GM19463 (cell line): ENCODE data around the gene CDK18.

Experiments used
- ATAC-seq: cut with Tn5 transposase; IDR thresholded peaks from one replicate; pipeline ENCODE4 v1.9.1; 2021; ENCODE audit warnings: mild to moderate bottlenecking, moderate library complexity; ENCODE audit not compliant: unreplicated experiment

CDK18 gene

DNA sequence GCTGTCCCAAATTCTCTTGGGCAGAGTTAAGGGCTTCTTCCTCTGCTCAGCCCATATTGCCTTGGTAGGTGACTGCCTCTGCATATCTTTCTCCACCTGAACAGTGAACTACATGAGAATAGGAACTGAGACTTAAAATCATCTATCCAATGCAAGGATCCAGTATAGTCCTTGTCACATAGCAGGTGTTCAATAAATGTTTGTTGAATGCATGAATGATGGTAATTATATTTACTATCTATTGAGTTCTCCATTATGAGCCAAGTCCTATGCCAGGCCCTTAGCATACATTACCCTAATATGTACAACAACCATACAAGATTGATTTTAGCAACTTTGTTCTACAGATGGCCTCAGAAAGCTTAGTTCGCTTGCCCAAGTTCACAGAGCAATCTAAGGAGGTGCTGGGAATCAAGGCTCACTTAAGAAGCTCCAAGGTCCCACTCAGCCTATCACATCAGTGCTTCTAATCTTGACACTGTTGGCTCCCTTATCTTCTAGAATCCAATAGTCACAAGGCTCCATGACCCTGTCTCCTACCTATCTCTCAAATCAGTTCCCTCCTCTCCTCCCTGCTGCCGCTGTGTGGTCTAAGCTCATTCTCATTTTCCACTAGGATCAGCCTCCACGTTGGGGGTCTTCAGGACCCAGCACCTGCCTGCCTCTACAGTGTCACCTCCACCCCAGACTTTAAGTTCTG is 2.2 kb upstream of the CDK18 start:
- ATAC-seq, result no peak

DNA sequence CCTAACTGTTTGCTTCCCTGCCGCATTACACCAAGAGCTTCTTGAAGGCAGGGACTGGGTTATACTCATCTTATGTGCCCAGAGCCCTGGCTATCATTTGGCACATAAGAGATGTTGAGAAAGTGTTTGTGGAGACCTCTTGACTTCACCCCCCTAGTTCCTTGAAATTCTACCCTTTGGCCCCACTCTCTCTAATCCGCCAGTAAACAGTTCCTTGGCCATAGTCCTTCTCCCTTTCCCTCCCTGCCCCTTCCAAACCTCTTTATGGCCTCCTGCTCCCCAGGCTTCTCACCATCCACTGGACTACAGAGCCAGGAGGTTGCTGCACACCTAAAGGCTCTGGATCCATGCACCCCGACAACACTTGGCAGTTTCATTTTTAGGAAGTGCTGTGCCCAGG is 1.5 kb upstream of the CDK18 start:
- ATAC-seq, result no peak

DNA sequence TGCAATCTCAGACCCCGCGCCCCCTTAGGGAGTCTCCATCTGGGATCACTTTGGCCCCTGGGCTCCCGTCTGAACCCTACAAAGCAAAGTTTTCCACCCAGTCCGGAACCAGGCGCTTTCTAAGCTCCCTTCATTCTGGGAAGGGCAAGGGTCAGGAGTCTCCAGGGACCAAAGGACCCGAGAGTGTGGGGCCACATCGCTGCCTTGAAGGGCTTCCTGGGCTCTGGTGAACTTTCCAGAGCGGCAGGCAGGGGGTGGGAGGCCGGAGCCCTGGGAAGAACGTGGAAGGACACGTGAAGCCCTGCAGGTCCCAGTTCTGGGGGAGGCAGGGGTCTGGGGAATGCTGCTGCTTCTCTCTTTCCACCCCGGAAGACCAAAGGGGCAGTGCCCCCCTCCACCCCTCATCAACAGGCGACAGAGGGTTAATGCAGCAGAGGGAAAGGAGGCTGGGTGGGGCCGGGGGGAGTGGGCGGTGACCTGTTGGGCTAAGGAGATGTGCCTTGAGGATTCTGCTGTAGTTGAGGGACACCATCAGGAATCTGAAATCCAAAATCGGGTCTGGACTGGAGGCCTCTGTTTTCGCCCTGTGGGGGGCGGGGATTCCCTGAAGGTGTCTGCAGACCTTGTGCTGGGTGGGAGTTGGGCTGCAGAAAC is 734 bp downstream of the CDK18 start:
- no peak for ATAC-seq

DNA sequence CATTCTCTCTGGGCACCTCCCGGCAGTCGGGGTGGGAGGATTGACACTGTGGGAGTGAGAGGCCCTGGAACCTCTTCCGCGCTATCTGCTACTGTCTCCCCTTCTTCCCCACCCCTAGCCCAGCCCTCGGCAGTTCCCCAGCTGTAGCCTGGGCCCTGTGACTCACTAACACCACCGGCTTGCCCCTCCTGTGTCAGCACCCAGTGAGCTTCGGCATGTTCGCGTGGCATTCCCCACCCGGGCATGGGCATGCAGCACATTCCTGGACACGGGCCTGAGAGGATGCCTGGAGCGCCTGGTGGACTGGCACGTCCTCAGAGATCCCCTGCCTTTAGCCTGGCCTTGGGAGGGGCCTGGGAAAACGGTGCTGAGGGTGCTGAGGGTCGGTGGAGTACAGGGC is 1.3 kb downstream of the CDK18 start:
- ATAC-seq, result no peak

DNA sequence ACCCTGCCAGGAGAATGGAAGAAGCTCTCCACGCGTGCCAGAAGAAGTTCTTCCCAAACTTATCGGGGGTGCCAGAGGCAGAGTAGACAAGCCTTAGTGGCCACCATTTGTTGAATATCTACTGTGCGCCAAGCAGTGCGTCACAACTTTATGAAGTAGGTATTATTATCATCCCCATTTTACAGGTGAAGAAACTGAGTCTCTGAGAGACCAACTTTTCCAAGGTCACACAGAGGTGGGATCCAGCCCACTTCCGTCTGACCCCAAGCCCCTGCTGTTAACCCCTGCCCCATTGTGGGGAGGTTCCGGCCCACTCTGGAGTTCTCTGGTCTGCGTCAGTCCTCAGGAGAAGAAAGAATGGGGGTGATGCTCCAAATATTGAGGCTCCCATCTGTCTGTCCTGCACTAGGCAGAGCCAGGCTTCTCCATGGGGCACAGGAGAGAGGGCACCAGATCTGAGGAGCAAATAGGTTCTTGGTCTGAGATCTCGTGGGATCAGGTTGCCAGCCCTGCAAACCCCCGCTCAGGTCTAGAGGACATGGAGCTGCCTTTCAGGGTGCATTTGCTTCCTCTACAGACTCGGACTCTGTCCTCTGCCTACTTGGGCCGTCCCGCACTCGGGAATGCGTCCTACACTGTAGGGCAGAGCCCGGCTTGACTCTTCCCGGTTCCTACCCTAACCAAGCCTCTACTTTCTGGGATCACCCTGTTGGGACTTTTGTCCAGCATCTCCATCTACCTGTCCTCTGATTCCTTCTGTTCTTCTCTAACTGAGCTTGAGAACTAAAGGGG is 2.1 kb downstream of the CDK18 start:
- no peak for ATAC-seq

DNA sequence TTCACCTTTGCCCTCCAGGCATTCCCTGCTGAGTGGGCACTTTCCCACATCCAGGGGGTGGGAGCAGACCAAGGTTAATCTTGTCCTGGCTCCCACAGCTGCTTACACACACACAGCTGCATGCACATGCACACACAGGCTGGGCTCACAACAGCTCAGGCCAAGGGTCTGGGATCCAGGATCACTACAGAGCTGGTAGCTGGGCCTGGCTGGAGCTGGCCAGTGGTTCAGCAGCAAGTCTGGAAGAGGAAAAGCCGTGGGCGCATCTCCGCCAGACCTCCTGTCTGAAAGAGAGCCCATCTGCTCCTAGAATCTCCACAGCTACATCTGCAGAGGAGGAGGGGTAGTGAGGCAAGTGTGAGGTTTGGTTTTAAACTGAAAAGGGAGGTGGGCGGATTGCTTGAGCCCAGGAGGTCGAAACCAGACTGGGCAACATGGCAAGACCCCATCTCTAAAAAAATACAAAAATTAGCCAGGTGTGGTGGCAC is 3.8 kb downstream of the CDK18 start:
- no peak for ATAC-seq

DNA sequence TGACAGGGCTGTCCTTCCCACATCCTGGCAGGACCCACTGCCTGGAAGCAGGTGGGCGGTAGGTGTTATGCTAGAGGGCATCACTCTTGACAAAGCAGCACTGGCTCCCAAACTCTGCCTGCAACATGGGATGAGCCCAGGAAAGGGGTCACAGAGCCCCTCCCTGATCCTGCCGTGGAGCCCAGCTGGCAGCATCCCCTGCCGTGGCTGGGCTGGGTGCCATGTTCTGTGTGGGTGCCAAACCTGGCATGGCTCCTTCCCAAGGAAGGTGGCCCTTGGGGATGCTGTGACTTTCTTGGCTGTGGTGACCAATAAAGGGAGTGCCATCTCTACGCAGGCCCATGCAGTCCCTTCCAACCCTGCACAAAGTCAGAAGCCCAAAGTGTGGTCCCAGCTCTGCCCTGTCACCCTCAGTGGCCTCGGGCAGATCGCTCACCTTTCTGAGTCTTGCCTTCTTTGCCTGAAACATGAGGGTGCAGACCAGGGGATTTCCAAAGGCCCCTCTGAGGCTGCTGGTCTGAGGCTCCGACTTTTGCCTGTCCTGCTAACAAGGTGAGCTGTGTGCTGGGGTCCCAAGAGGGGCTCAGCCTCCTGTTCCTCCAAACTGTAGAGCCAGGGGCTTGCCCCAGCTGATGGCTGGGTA is 6.0 kb downstream of the CDK18 start:
- ATAC-seq, result no peak

DNA sequence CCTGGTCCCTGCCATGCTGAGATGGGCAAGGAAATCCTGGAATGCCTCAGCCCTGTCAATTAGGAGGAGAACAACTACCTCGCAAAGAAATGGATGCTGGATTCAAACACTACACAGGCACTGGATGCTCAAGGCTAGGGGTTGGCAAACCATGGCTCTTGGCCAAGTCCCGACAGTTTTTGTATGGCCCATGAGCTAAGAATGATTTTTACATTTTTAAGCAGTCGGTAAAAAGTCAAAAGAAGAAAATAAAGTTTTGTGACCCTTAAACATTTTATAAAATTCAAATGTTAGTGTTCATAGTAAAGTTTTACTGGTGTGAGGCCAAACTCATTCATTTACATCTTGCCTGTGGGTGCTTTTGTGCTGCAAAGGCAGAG is 6.5 kb downstream of the CDK18 start:
- no peak for ATAC-seq

DNA sequence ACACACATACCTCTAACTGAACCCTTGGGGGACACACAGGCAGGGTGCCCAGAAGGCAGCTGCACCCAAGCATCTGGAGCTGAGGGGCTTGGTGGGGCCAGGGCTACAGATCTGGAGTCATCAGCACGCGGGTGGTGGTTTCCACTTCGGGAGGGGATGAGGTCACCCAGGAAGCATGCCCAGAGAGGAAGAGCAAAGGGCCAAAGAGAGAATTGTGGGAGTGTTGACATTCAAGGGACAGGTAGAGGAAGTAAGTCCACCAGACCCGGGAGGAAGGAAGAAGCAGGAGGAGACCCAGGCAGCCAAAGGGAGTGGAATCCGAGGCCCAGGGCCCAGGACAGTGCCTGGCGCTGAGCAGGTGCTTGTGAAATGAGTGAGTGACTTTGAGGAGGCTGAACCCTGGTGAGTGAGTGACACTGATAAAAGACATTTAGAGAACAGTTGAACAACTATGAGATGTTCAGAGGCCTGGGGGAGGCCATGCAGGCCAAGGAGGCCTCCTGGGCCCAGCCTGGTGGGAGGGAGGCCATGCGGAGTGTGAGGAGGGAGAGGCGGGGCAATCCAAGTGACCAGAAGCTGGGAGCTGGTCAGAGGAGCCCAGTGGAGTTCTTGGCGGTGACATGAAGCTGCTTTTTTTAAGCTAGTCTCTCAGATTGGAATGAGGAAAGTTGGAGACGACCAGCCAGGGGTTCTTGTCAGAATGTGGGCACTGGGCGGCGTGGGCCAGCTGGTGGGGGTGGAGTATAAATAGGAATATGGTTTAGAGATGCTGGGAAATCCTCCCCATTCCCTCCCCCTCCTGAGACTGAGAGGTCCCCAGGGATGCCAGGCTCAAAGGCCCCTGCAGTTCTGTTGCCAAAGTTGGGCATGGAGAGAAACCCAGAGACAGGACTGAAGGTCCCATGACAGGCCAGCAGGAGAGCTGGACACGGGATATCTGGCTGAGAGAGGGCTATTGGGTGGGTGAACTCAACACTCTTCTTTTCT is 7.9 kb downstream of the CDK18 start:
- ATAC-seq, result no peak

DNA sequence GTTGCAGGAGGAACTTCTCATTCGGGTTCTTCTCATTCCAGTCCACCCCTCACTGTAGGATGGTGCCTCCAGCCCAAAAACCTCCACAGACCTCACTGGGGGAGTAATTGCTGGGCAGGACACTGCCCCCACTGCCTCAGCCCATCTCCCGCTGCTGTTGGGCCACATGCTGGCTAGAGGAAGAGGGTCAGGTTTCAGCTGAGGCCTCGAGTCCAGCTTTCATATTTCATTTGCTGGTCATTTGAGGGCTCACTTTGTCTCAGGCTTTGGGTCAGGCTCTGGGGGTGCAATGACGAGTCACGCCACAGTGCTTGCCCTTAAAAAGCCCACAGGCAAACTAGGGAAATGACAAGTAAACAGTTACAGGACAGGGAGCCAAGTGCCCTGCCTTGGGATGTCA is 9.3 kb downstream of the CDK18 start:
- no peak for ATAC-seq

DNA sequence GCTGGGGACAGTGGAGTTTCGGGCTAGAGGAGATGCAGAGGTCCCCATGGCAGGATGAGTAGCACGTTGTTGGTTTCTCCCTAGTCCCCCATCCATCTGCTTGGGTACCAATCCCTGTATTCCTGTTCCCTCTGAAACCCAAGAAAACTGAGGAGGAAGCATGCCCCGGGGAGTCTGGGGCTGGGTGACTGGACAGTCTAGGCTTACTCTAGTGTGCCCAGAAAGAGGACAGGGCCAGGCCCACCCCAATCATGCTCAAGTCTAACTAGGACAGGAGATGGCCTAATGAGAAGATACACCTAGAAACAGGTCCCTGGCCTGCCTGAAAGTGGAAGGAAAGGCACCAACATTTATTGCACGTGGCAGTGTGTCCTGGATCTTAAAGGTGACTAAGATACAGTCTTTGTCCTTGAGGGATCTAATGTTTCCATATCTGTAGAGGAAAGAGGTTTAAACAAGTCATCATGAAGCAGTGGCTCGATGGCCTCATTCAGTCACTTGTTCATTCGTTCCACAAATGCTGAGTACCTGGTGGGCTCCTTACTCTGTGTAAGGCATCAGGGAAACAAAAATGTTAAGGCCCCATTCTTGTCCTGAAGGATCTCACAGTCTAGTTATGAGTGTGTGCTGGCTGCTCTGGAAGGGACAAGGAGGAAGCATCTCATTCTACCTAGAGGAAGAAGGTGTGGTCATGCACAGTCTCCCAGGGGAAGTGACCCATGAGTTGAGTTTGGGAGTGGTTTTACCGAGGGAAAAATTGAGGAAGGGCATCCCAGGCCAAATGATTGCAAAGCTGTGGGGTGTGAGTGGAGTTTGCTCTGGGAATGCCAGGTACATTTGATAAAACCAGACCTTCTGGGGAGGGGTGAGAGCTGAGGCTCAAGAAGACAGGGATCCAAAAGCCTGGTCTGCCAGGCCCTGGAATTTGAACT is 10.0 kb downstream of the CDK18 start:
- ATAC-seq, result no peak

DNA sequence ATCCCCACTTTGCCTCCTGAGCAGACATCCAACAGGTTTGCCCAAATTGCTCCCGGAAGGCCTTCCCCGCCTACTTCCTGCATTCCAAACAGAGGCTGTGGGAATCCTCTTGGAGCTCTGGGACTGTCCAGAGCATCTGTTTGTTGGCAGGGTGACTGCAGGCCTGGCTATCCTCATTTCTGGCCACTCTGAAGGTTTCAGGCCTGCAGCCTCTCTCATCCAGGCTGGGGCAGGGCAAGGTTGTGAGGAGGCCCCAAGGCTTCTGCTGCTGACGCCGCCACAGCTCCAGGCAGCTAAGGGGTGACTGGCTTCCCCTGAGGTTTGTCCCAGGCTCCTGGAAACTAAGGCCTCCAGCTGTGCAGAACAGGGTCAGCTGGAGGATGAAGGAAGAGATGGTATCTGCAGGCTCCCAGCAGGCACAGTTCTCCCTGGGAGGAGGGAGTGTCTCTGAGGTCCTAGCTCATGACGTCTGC is 11.3 kb downstream of the CDK18 start:
- ATAC-seq, result no peak

DNA sequence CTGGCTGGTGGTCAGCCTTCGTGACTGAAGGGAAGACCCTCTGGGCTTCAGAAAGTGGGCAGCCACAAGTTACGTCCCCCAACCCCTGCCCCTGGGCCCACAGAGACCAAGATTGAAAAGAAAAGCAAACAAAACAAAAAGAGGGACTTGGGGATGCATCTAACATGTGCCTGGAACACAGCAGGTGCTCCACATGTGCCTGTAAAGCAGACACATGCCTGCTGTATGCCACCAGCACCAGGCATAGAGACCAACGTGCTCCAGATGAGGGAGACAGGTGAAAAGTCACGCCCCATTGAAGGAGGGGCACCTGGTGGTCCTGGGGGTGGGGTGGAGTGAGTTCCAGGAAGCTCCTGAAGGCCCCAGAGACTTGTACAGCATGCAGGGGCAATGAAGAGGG is 11.9 kb downstream of the CDK18 start:
- no peak for ATAC-seq

DNA sequence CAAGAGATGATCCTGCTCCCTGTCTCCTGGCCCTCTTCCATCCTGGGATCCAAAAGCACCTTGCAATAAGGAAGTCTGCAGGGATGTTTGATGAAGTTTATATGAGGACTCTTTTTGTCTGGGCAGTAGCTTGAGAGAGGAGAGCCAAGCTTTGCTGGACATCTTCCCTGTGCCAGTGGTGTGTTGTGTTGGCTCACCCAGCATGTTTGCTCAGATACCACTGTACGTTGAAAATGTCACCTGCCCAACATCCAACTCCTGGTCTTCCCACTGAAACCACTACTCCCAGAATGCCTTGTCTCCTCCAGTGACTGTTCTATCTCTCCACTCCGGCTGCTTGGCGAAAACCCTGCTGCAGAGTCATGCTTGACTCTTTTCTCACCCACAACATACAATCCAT is 12.8 kb downstream of the CDK18 start:
- ATAC-seq, result no peak

DNA sequence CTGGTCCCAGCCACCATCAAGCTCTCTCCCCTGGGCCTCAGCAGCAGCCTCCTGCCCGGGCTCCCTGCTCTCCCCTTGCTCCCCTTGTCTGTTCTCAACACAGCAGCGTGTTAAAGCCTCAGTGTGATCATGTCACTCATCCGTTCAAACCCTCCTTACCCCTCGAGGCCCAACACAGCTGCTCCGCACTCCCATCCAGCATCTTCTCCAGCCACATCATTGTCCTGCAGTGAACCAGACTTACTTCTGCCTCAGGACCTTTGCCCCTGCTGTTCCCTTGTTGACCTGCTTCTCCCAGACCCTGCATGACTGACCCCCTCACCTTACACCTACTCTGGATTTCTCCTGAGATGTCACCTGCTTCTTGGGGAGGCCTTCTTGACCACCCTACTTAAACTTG is 13.3 kb downstream of the CDK18 start:
- no peak for ATAC-seq

DNA sequence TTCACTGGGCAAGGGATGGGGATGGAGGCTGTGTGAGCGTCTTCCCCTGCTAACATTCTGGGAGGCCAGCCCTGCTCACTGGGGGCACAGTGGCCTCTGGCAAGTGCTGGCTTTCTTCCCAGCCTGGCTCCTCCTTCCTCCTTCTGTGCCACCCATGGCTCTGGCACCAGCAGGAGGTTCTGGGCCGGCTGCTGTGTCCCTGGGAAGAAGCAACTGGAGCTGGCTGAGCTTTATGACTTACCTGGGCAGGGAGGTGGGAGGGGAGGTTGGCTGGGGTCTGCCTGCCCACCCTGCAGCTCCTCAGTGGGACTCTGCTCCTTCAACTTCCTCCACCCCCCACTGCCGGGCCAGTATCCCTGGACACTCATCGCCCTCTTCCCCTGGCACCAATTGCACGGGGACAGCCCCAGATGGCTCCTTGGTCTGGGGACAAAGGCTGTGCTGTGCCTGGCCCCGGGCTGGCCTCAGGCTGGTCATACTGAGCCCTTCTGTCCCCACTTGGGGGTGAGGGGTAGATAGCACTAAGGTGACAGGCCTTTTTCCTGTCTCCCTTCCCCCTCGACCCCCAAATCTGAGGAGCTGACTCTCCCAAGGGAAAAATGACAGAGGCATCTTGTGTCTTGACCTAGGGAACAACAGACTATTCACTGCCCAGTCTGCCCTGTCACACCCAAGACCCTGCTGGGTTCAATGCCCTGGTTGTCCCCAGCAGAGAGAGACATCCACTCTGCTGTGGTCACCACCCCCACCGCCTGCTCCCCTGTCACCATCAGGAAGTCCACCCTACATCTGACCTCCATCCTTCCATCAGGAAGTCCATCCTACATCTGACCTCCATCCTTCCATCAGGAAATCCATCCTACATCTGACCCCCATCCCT is 14.4 kb downstream of the CDK18 start:
- no peak for ATAC-seq

DNA sequence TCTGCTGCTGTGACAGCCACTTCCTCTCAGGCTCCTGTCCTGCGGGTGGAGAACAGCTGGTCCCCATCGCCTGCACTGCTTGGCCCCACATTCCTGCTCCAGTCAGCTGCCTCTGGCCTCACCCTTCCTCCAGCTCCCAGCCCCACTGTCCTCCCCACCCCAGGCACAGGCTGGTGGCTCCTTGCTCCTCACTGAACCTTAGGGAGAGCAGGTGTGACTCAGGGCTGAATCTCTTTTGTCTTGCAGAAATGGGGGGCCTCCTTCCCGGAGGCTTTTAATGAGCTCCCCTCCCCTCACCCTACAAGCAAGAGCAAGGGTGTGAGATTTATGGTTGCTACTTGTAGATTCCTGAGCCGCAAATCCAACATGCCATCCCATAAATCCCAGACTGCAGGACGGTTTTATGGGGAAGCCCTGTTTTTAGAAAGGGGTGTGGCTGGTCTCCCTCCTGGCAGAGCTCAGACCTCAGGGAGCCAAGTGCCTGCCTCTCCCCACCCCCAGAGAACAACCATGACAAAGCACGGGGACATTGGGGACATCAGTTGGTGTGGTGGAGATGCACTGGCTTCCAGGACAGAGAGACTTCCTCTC is 15.2 kb downstream of the CDK18 start:
- ATAC-seq, result no peak

DNA sequence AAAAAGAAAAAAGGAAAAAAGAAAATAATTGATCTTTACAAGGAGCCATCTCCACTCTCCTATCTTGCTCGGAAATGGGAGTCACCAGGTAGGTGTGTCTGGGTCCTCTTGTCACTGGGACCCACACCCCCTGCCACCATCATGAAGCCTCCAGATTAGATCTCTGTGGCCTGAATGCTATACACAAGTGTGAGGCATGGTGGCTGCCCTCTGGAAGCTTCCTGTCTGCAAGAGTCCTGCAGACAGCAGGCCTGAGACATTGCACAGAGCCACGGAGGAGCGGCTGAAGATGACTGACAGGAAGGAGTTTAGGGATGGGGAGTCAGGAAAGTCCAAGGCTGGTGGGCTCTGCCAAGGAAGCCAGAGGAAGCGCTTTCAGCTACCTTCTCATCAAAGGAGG is 16.2 kb downstream of the CDK18 start:
- no peak for ATAC-seq
